Measurements from ENCODE around the gene EXTL1. TPM values are rescaled to one million over a fixed set of nuclear protein-coding genes. Genes with fewer than 3 reads are reported as not detected.
A peak's percentile ranks its signal among the peaks of the same experiment; 100 is the strongest.

Gene EXTL1
- polyA plus RNA-seq, 1 donor from 2014 or later, result not detected

DNA sequence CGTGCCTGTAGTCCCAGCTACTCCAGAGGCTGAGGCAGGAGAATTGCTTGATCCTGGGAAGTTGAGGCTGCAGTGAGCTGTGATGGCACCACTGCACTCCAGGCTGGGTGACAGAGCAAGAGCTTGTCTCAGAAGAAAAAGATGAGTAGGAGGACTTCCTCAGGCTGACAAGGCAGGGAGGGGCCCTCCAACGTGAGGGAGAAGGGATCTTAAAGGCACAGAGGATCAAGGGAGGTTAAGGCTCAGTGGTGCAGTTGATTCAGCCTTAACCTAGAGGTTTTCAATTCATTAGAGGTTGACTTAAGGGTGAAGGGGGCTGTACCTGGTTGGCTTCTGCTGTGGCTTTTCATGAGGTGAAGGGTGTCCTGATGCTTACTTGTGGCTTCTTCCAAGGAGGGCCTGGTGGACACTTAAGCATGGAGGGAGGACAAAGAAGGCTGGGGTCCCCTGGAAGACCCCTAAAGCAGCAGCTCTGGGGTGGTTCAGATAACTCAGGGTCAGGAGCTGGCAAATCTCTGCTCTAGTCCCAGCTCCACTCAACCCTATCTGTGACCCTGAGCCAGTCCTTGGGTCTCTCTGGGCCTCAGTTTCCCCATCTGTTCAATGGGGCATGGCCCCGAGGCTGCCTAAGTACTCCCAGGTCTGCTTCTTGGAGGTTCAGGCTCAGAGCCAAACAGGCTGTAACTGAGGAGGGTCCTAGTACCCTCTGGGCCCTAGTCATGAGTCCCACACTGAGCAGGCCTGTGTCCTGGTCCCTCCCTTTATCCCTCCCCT, 6.3 kb downstream of the EXTL1 start:
- no peaks in the 10 kb centered on the region for H3K9me3 Mint-ChIP-seq
- H3K4me1 Mint-ChIP-seq, result no peaks in the 10 kb centered on the region
- H3K27ac Mint-ChIP-seq, result no peak overlapping the region
- H3K27me3 Mint-ChIP-seq, result peaks cover 7% of the 10 kb centered on the region
- no peak overlapping the region for H3K4me3 Mint-ChIP-seq
- no peaks in the 10 kb centered on the region for H3K36me3 Mint-ChIP-seq

DNA sequence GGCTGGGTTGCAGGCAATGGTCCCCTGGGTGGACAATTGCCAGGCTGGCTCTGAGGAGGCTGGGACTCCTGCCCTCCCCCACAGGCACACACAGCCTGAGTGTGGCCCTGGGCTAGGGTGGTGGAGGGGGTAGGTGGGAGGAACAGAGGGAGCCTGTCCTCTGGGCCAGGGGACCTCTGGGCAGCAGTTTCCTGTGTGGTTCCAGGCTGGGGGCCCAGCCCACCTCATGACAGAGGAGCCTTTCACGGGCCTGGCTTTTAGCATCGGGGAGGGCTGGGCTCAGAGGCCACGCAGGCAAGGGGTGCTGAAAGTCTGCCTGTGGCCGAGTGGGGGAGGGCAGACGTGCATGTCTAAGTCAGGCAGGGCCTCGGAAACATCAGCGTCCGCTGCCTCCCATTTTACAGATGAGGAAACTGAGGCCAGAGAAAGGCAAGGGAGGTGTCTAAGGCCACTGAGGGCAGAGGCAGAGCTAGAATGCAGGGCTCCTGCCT, 7.0 kb downstream of the EXTL1 start:
- H3K36me3 Mint-ChIP-seq, result no peaks in the 10 kb centered on the region
- no peak overlapping the region for H3K27ac Mint-ChIP-seq
- peaks cover 7% of the 10 kb centered on the region for H3K27me3 Mint-ChIP-seq

DNA sequence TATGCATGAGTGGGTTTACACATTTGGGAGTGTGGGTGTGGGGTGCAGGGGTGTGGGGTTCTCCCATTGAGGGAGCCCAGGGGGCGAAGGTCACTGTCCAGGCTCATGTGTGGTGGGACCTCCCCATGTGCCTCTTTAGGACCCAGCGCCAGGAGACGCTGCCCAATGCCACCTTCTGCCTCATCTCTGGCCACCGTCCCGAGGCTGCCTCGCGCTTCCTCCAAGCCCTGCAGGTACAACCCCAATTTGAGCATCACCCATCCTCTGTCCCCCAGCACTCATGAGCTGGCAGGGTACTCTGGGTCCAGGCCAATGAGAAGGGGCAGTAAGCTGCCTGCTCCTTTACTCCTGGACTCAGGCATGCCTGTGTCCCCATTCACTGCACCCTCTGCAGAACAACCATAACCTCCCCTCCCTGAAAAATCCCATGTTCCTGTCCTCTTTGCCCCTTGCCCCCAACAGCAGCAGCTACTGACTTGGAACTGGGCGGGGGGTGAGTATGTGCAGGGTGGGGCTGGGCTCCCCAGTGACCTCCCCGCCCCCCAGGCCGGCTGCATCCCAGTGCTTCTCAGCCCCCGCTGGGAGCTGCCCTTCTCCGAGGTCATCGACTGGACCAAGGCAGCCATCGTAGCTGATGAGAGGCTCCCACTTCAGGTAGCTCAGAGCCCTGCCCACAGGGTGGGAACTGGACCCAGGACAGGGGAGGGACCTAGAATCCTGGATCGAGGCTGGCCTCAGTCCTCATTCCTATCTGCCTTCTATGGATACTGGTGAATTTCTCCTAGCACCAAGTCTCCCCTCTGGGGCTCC, 7.7 kb downstream of the EXTL1 start:
- Mint-ChIP-seq H3K27ac (peak overlapping the region in 1 of 3 donors; percentile 84), H3K27me3 (peaks cover 7% of the 10 kb centered on the region), H3K4me1 (no peaks in the 10 kb centered on the region), H3K4me3 (no peak overlapping the region), H3K9me3 (no peaks in the 10 kb centered on the region), H3K36me3 (no peaks in the 10 kb centered on the region)

More for the DNA sequence above, 7.0 kb downstream of the EXTL1 start:
- H3K4me1 Mint-ChIP-seq, result no peaks in the 10 kb centered on the region
- no peaks in the 10 kb centered on the region for H3K9me3 Mint-ChIP-seq
- no peak overlapping the region for H3K4me3 Mint-ChIP-seq

DNA sequence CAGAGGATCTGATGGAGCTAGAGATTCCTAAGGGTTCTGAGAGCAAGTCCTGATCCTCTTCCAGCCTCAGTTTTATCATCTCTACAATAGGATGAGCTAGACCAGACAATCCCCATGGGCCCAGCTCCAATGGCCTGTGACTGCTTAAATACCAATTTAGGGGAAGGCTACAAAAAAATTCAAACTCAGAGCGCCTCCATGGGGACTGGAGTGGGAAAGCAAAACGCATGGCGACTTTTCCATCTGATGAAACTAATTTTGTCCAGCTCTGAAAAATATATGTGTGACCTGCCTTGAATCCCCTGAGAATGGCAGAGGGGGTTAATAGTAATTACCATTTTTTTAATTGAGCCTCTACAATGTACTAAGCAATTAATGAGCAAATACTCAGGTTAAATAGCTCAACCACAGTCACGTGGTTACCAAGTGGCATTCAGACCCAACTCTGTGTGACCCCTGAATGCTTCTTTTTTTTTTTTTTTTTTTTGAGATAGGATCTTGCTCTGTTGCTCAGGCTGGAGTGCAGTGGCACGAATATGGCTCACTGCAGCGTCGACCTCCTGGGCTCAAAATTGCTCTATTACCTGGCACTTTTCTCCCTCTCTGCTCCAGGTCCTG, 8.4 kb downstream of the EXTL1 start:
- Mint-ChIP-seq H3K9me3 (no peaks in the 10 kb centered on the region), H3K4me3 (no peak overlapping the region), H3K27me3 (peaks cover 7% of the 10 kb centered on the region), H3K4me1 (peaks cover 0 to 6% (median 0%) of the 10 kb centered on the region in 3 donors), H3K27ac (no peak overlapping the region), H3K36me3 (no peaks in the 10 kb centered on the region)

DNA sequence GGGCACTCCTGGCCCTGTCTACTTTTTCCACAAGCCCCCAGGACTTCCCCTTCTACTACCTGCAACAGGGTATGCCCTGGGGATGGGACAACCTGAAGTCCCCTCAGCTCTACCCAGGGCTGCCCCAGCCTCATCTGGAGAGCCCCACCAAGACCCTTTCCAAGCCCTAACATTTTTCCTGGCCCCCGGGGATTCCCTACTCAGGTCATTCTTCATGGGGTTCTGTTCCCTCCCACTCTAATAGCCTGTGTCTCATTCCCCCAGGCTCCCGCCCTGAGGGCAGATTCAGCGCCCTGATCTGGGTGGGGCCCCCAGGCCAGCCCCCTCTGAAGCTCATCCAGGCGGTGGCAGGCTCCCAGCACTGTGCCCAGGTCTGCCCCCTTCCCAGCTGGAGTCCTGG, 9.6 kb downstream of the EXTL1 start:
- Mint-ChIP-seq H3K36me3 (no peaks in the 10 kb centered on the region), H3K9me3 (no peaks in the 10 kb centered on the region), H3K4me3 (no peak overlapping the region), H3K27ac (no peak overlapping the region), H3K4me1 (peaks cover 0 to 6% (median 0%) of the 10 kb centered on the region in 3 donors), H3K27me3 (peaks cover 9% of the 10 kb centered on the region)

DNA sequence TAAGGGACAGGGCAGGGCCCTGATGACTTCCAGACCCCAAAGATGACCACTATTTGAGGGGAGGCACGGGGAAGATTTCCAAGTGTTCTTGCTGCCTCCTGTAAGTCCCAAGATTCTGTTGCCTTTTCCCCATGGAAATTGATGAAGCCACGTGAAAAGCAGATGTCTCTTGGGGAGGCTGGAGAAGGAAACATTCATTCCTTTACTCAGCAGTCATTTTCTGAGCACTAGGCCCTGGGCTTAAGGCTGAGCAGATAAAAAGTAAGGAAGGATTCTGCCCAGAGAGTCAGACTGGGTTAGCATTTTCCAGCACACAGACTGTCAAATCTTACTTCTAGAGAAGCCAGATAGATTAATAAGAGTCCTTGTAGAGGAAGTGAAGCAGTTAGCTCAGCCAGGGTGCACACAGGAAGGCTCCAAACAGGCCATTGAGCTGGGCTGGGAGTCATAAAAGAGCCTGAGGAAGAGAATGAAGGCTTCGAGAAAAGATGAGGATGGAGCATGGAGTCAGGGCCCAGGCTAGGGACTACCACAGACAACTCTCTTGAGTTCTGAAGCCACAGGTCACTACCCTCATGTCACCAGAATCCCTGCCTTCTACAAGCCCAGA, 10.1 kb downstream of the EXTL1 start:
- Mint-ChIP-seq H3K27me3 (peaks cover 9% of the 10 kb centered on the region), H3K27ac (no peak overlapping the region), H3K4me1 (peaks cover 0 to 6% (median 0%) of the 10 kb centered on the region in 3 donors), H3K36me3 (no peaks in the 10 kb centered on the region), H3K9me3 (no peaks in the 10 kb centered on the region), H3K4me3 (peak overlapping the region in 1 of 4 donors; percentile 92)

DNA sequence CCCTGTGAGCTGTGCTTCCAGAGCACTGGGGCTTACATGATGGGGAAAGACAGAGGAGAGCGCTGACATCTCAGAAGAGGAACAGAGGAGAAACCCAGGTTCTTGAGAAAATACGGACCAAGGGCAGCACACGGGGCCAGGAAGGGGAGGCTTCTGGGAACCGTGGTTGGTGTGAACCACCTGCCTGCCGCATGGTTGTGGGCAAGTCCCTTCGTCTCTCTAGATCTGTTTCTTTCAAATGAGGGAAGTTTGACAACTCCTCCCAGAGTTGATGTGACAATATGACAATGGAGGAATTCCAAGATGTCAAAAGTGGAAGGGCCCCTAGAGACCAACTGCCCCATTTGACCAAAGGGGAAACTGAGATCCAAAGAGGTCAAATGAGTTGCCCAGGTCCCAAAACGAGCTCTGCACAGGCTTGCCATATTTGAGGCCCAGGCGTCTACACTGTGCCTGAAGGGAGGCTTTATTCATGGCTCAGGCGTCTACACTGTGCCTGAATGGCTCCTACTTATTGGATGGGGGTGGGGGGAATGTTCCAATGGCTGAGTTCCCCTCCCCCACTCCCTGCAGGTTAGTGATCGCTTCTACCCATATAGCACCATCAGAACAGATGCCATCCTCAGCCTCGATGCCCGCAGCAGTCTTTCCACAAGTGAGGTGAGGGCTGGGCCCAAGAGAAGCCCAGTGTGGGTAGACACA, 11.2 kb downstream of the EXTL1 start:
- Mint-ChIP-seq H3K27ac (peak overlapping the region in 1 of 3 donors; percentile 6), H3K4me1 (peaks cover 0 to 6% (median 0%) of the 10 kb centered on the region in 3 donors), H3K4me3 (peak overlapping the region in 1 of 4 donors; percentile 92), H3K36me3 (no peaks in the 10 kb centered on the region), H3K27me3 (peaks cover 9% of the 10 kb centered on the region), H3K9me3 (no peaks in the 10 kb centered on the region)

DNA sequence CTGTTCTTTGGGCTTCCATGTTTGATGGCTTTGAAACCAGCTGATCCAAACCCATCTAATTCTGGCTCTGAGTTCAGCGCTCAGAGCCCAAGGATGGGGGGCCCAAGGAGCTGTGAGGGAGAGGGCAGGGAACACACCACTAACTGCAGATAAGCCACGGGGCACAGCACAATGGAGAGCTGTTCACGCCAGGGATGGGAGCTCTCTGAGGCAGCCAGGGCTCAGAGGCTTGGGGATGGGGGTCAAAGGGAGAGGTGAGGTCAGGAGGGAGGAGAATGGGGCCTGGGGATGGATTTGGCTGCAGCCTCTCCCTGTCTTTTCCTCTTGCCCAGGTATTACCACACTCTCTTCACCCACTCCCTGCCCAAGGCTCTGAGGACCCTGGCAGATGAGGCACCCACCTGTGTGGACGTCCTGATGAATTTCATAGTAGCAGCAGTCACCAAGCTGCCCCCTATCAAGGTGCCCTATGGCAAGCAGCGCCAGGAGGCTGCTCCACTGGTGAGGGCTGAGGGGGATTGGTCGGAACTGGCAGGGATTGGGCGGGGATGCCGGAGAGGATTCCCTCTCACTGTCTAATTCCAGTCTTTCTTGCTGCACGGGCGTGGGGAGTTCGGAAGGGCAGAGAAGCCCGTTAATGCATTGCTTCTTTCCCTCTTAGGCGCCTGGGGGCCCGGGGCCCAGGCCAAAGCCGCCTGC, 13.1 kb downstream of the EXTL1 start:
- Mint-ChIP-seq H3K9me3 (no peaks in the 10 kb centered on the region), H3K27me3 (peaks cover 7% of the 10 kb centered on the region), H3K36me3 (no peaks in the 10 kb centered on the region), H3K4me1 (peaks cover 0 to 6% (median 0%) of the 10 kb centered on the region in 3 donors), H3K27ac (no peak overlapping the region), H3K4me3 (peak overlapping the region; percentile 92 to 100 (median 96))

DNA sequence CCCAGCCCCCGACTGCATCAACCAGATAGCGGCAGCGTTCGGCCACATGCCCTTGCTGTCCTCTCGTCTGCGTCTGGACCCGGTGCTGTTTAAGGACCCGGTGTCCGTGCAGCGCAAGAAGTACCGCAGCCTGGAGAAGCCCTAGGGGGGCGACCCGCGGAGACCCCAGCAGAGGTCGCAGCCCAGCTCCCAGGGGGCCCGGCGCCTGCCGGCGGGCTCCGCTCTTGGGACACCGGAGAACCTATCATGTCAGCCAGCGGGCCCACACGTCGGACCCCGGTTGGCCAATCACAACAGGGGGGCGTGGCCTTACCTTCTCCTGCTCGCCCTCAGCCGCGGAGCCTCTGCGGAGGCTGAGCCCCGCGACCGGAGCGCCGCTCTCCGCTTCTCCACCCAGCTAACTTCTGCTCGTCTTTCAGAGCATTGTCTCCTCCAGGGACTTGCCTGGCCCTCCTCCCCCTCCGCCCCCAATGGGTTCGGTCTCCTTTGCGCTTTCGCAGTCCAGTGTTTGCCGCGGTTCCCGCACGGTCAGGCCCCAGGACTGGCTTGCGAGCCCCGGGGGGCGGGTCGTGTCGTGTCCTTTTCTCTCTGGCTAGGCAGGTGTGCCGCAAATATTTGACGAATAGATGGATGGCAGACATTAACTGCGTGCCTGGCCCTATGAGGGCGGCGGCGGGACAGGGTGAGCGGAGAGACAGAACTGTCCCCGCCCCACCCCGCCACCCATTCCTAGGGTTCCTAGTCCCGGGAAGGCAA, 13.8 kb downstream of the EXTL1 start:
- Mint-ChIP-seq H3K4me1 (peaks cover 0 to 6% (median 0%) of the 10 kb centered on the region in 3 donors), H3K4me3 (peak overlapping the region; percentile 92 to 100 (median 96)), H3K27ac (peak overlapping the region; percentile 59 to 95 (median 93)), H3K36me3 (no peaks in the 10 kb centered on the region), H3K27me3 (peaks cover 7% of the 10 kb centered on the region), H3K9me3 (no peaks in the 10 kb centered on the region)

DNA sequence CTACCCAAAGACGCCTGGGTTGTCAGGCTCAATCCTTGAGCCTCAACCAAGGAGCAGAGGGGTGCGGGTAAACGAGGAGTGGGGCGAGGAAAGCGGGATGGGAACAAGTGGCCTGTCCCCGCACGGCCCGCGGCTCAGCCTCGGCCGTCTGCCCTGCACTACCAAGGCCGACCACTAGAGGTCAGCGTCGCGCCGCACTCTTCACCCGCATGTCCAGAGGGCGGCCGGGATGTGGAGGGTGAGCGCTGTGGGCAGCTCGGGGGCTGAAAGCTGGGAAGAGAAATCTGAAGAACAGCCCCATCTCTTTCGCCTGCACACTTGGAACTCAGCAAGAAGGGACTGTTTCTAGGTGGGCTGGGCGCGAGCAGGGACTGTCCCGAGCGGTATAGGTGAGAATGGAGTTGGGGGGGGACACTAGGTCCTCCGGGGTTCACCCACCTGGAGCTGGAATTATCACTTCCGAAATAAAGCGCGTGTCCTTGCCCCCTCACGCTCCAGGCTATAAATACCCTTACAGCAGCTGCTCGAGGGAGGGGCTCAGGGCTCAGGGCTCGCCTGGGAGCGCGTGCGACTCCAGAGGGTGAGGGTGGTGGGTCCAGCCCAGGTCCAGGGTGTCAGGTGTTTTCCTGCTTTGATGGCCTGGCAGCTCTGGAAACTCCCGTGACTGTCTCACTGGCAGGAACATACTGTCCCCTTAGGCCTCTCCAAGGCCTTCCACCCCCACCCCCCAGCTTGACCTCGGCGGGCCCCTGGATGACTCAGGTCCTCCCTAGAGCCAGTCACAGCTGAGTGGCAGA, 14.6 kb downstream of the EXTL1 start:
- peaks cover 0 to 6% (median 0%) of the 10 kb centered on the region in 3 donors for H3K4me1 Mint-ChIP-seq
- no peaks in the 10 kb centered on the region for H3K36me3 Mint-ChIP-seq
- H3K4me3 Mint-ChIP-seq, result peak overlapping the region; percentile 92 to 100 (median 96)
- H3K9me3 Mint-ChIP-seq, result no peaks in the 10 kb centered on the region
- peaks cover 9% of the 10 kb centered on the region for H3K27me3 Mint-ChIP-seq
- H3K27ac Mint-ChIP-seq, result peak overlapping the region; percentile 59 to 95 (median 93)

DNA sequence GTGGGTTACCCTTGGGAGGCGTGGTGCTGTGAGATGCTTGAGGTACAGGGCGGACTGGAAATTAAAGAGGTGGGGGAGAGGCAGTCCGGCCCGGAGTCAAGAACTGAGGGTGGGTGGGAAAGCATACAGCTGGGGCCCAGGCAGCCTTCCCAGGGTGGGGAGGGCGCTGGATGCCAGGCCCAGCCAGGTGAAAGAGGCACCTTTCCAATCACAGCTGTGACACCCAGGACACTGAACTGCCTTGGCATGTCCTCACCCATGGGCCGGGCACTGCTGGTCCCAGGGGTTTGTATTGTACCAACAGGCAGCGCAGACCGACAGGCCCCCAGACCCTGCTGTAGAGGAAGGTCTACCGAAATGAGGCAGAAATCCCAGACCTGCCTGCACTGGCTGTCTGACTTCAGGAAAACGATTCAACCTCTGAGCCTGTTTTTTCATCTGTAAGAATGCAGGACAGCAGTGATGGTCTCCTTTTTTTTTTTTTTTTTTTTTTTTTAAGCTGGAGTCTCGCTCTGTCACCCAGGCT, 15.2 kb downstream of the EXTL1 start:
- H3K27ac Mint-ChIP-seq, result no peak overlapping the region
- H3K36me3 Mint-ChIP-seq, result no peaks in the 10 kb centered on the region
- no peaks in the 10 kb centered on the region for H3K9me3 Mint-ChIP-seq
- peaks cover 0 to 6% (median 0%) of the 10 kb centered on the region in 3 donors for H3K4me1 Mint-ChIP-seq
- peaks cover 7% of the 10 kb centered on the region for H3K27me3 Mint-ChIP-seq
- peak overlapping the region in 1 of 4 donors; percentile 92 for H3K4me3 Mint-ChIP-seq

DNA sequence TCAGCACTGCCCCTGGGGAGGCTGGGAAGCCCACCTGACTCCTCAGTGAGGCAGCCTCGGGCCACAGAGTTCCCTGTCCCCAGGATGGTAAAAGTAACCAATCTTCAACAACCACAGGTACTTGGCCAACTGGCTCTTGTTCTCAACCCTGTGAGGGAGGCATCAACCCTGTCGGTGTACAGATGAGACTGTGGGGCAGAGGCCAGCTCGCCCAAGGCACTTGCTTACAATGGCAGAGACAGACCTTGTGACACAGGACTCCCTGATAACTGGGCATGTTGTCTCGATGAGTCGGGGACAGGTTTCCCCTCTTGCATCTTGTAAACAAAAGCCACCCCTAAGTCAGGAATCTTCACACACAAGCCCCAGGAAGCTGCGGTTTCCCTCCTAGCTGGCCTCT, 16.3 kb downstream of the EXTL1 start:
- Mint-ChIP-seq H3K36me3 (no peaks in the 10 kb centered on the region), H3K4me1 (peaks cover 0 to 6% (median 0%) of the 10 kb centered on the region in 3 donors), H3K4me3 (peak overlapping the region in 2 of 4 donors; percentile 36 to 68), H3K27ac (no peak overlapping the region), H3K9me3 (no peaks in the 10 kb centered on the region), H3K27me3 (peaks cover 4% of the 10 kb centered on the region)

Measured in IgD-negative memory B cell (primary cell).